HG03196 (cell line): Measurements from ENCODE around the gene IL23A.
A peak's percentile ranks its signal among the peaks of the same experiment; 100 is the strongest.
"Not testable (repeated sequence)": the region's sequence is repeated elsewhere in the genome, so short reads cannot be mapped to it uniquely, and the experiment has no call there.

Experiments
- ATAC-seq: cut with Tn5 transposase; IDR thresholded peaks from one replicate; pipeline ENCODE4 v1.9.1; 2021; ENCODE audit not compliant: unreplicated experiment

IL23A gene

GRCh38 chr12:56324206-56324605 is 14.5 kb upstream of the IL23A start:
- ATAC-seq, result no peak

- ATAC-seq, result no peak
Observed at GRCh38 chr12:56326126-56326525, 12.6 kb upstream of the IL23A start.

- no peak for ATAC-seq
Observed at GRCh38 chr12:56326533-56326932, 12.2 kb upstream of the IL23A start.

GRCh38 chr12:56330936-56331490 is 7.7 kb upstream of the IL23A start:
- ATAC-seq, result no peak

GRCh38 chr12:56332512-56333196 is 6.0 kb upstream of the IL23A start:
- ATAC-seq, result no peak

GRCh38 chr12:56333197-56333678 is 5.4 kb upstream of the IL23A start:
- peak; percentile 0 for ATAC-seq

GRCh38 chr12:56333679-56334489 is 4.8 kb upstream of the IL23A start, which contains the start of gene PAN2:
PAN2 (minus strand) TSS chr12:56334000; CDS start chr12:56333094, 906 bp downstream.
- ATAC-seq, result peak; percentile 92

GRCh38 chr12:56334490-56334793 is 4.2 kb upstream of the IL23A start:
- no peak for ATAC-seq

- ATAC-seq, result not testable (repeated sequence)
Observed at GRCh38 chr12:56335527-56335926, 3.2 kb upstream of the IL23A start.

- no peak for ATAC-seq
Observed at GRCh38 chr12:56336361-56337167, 2.1 kb upstream of the IL23A start.

GRCh38 chr12:56337753-56338251 is 882 bp upstream of the IL23A start:
- ATAC-seq, result no peak

GRCh38 chr12:56339158-56339422 is 406 bp downstream of the IL23A start:
- ATAC-seq, result no peak

GRCh38 chr12:56341616-56342015 is 2.9 kb downstream of the IL23A start:
- no peak for ATAC-seq

- ATAC-seq, result not testable (repeated sequence)
Observed at GRCh38 chr12:56342290-56342689, 3.6 kb downstream of the IL23A start.

GRCh38 chr12:56346675-56347074 is 8.0 kb downstream of the IL23A start:
- ATAC-seq, result no peak

- not testable (repeated sequence) for ATAC-seq
Observed at GRCh38 chr12:56347255-56347654, 8.6 kb downstream of the IL23A start.

- no peak for ATAC-seq
Observed at GRCh38 chr12:56348776-56349175, 10.1 kb downstream of the IL23A start.

- no peak for ATAC-seq
Observed at GRCh38 chr12:56350662-56351061, 12.0 kb downstream of the IL23A start.

- no peak for ATAC-seq
Observed at GRCh38 chr12:56351325-56351724, 12.6 kb downstream of the IL23A start.

- ATAC-seq, result no peak
Observed at GRCh38 chr12:56358836-56359532, 20.3 kb downstream of the IL23A start.
